PC-9 (cell line): Measurements from ENCODE around the gene VWA5A. TPM values are rescaled to one million over a fixed set of nuclear protein-coding genes. Genes with fewer than 3 reads are reported as not detected.
"Not testable (repeated sequence)": the region's sequence is repeated elsewhere in the genome, so short reads cannot be mapped to it uniquely, and the experiment has no call there.

Experiments
- BruUV-seq: library from RNA; stranded (reverse); fragments of 400-500 nt; replicated peaks from 2 replicates; lab custom pipeline; 2021; lab: Mats Ljungman, UMichigan
- CTCF ChIA-PET: fragments of 300-600 bp; sonication (Branson Sonifier 250); formaldehyde crosslinking; loops from one replicate; lab custom pipeline; 2022; ENCODE audit warnings: antibody characterized with exemption; lab: Charles Lee
- POLR2A ChIA-PET: fragments of 300-600 bp; sonication (Branson Sonifier 250); formaldehyde crosslinking; loops from one replicate; lab custom pipeline; 2022; ENCODE audit warnings: antibody characterized with exemption; ENCODE audit not compliant: unreplicated experiment; lab: Charles Lee
- DNase-seq, 2 experiments: peaks; one replicate each; pipeline versions ENCODE4 v3.0.0 to v3.0.0-alpha.2; 2015 to 2022; ENCODE audit warnings: mixed read lengths in 1 of 2
- H2AFZ ChIP-seq: fragments of 200-600 bp; sonication (generic); 2 replicates; pipeline ENCODE4 v1.8.1; 2017; ENCODE audit warnings: antibody characterized with exemption
- H3F3A ChIP-seq: fragments of 200-600 bp; sonication (generic); 2 replicates; pipeline ENCODE4 v1.8.1; 2017; ENCODE audit warnings: antibody characterized with exemption, mild to moderate bottlenecking, low read depth; ENCODE audit not compliant: insufficient read depth
- H3K27ac ChIP-seq: fragments of 200-600 bp; sonication (generic); 2 replicates; pipeline ENCODE4 v1.6.1; 2016; ENCODE audit warnings: mixed run types
- H3K27me3 ChIP-seq: fragments of 200-600 bp; sonication (generic); 2 replicates; pipeline ENCODE4 v1.6.1; 2016; ENCODE audit warnings: low read depth, mixed run types; ENCODE audit not compliant: insufficient read depth
- H3K36me3 ChIP-seq: fragments of 200-600 bp; sonication (generic); 2 replicates; pipeline ENCODE4 v1.6.1; 2016; ENCODE audit warnings: low read depth, mixed run types
- H3K4me1 ChIP-seq: fragments of 200-600 bp; sonication (generic); replicated peaks from 2 replicates; pipeline ENCODE4 v1.6.1; 2016; ENCODE audit warnings: mixed run types; ENCODE audit not compliant: insufficient read depth
- H3K4me2 ChIP-seq: fragments of 200-600 bp; sonication (generic); 2 replicates; pipeline ENCODE4 v1.6.1; 2017; ENCODE audit warnings: mixed run types
- H3K4me3 ChIP-seq: fragments of 200-600 bp; sonication (generic); 2 replicates; pipeline ENCODE4 v1.6.1; 2016; ENCODE audit warnings: mixed run types
- H3K79me2 ChIP-seq: fragments of 200-600 bp; sonication (generic); 2 replicates; pipeline ENCODE4 v1.6.1; 2017; ENCODE audit warnings: low read depth, mixed run types
- H3K9me2 ChIP-seq: fragments of 200-600 bp; sonication (generic); 2 replicates; pipeline ENCODE4 v1.8.1; 2017; ENCODE audit warnings: mild to moderate bottlenecking; ENCODE audit not compliant: insufficient read depth
- H3K9me3 ChIP-seq: fragments of 200-600 bp; sonication (generic); 2 replicates; pipeline ENCODE4 v1.8.1; 2016; ENCODE audit warnings: low read depth; ENCODE audit not compliant: insufficient read depth
- H4K20me1 ChIP-seq: fragments of 200-600 bp; sonication (generic); 2 replicates; pipeline ENCODE4 v1.8.1; 2017; ENCODE audit not compliant: insufficient read depth
- CTCF ChIP-seq: fragments of 200-600 bp; sonication (generic); conservative IDR thresholded peaks from 2 replicates; pipeline ENCODE4 v1.6.1; 2017; ENCODE audit warnings: mixed run types, antibody characterized with exemption, mild to moderate bottlenecking, moderate library complexity
- EZH2 ChIP-seq: fragments of 200-600 bp; sonication (generic); IDR thresholded peaks from 2 replicates; pipeline ENCODE4 v1.8.0; 2017; ENCODE audit warnings: antibody characterized with exemption, low read depth
- intact Hi-C: fragments of 100-400 bp; cut with micrococcal nuclease; formaldehyde crosslinking; loops from one replicate; pipeline ENCODE4 v1.10.0; 2022; ENCODE audit not compliant: unreplicated experiment
- total RNA-seq: library from RNA; stranded (reverse); gene quantifications from 2 replicates; pipeline ENCODE4 v1.2.3, GENCODE V29; 2021

Gene VWA5A
- total RNA-seq, 1 experiment from 2014 or later, result 2.7 TPM

- no TSS peak for BruUV-seq
- CTCF ChIA-PET, result no interaction called here
These were observed 5.6 kb downstream of the VWA5A start for GRCh38 chr11:124120891-124121290.

GRCh38 chr11:124122123-124122522 lies 6.9 kb downstream of the VWA5A start:
- CTCF ChIA-PET, result no interaction called here
- H3K4me1 ChIP-seq, result no peaks in the 10 kb centered on the region
- no peak overlapping the region for H2AFZ ChIP-seq
- H3F3A ChIP-seq, result no peaks in the 10 kb centered on the region
- POLR2A ChIA-PET, result no interaction called here
- no peak for DNase-seq
- H3K4me2 ChIP-seq, result no peak overlapping the region
- intact Hi-C loops, result no loop called here
- no TSS peak for BruUV-seq
- no peak overlapping the region for H3K27ac ChIP-seq
- H4K20me1 ChIP-seq, result no peaks in the 10 kb centered on the region
- H3K9me2 ChIP-seq, result no peaks in the 10 kb centered on the region
- H3K36me3 ChIP-seq, result no peaks in the 10 kb centered on the region
- H3K9me3 ChIP-seq, result no peaks in the 10 kb centered on the region
- H3K27me3 ChIP-seq, result no peaks in the 10 kb centered on the region
- H3K79me2 ChIP-seq, result no peaks in the 10 kb centered on the region
- no peak for TF ChIP-seq CTCF
- TF ChIP-seq EZH2, result no peak
- H3K4me3 ChIP-seq, result no peak overlapping the region

More at GRCh38 chr11:124120891-124121290, 5.6 kb downstream of the VWA5A start:
- intact Hi-C loops, result no loop called here
- Histone ChIP-seq H2AFZ (no peak overlapping the region; the same call in 1 of the 2 replicates), H3K9me3 (no peaks in the 10 kb centered on the region), H3K27ac (no peak overlapping the region), H3K4me1 (no peaks in the 10 kb centered on the region), H3F3A (no peaks in the 10 kb centered on the region), H3K4me3 (no peak overlapping the region), H3K27me3 (no peaks in the 10 kb centered on the region), H3K36me3 (no peaks in the 10 kb centered on the region), H4K20me1 (no peaks in the 10 kb centered on the region), H3K4me2 (no peak overlapping the region), H3K79me2 (no peaks in the 10 kb centered on the region), H3K9me2 (no peaks in the 10 kb centered on the region)
- no peak for TF ChIP-seq CTCF
- no peak for TF ChIP-seq EZH2
- no peak for DNase-seq
- POLR2A ChIA-PET, result no interaction called here

GRCh38 chr11:124123622-124124021 lies 8.4 kb downstream of the VWA5A start:
- no peak for DNase-seq
- Histone ChIP-seq H3K9me2 (no peaks in the 10 kb centered on the region), H3K4me1 (no peaks in the 10 kb centered on the region), H3K36me3 (no peaks in the 10 kb centered on the region), H4K20me1 (no peaks in the 10 kb centered on the region), H3K4me3 (no peak overlapping the region), H3K79me2 (no peaks in the 10 kb centered on the region), H3K9me3 (no peaks in the 10 kb centered on the region), H3K27me3 (no peaks in the 10 kb centered on the region), H3F3A (no peaks in the 10 kb centered on the region), H3K27ac (no peak overlapping the region), H3K4me2 (no peak overlapping the region), H2AFZ (no peak overlapping the region; the same call in 1 of the 2 replicates)
- intact Hi-C loops, result no loop called here
- ChIA-PET CTCF (no interaction called here), POLR2A (no interaction called here)
- no TSS peak for BruUV-seq
- TF ChIP-seq EZH2, result no peak
- TF ChIP-seq CTCF, result no peak

- H2AFZ ChIP-seq, H3K4me1 ChIP-seq, H3K27me3 ChIP-seq, BruUV-seq, H3K36me3 ChIP-seq, H3F3A ChIP-seq, POLR2A ChIA-PET, H3K9me3 ChIP-seq, CTCF ChIA-PET, H4K20me1 ChIP-seq, H3K27ac ChIP-seq, DNase-seq, intact Hi-C loops, H3K4me2 ChIP-seq, H3K79me2 ChIP-seq, H3K4me3 ChIP-seq, H3K9me2 ChIP-seq: not testable (repeated sequence)
These were observed 11.9 kb downstream of the VWA5A start for GRCh38 chr11:124127134-124127533.
